ENCODE data around the gene LAYN.

GRCh38 chr11:111575740-111576139, 35.2 kb downstream of the LAYN start:
- no peak for TF ChIP-seq POLR2A (IDR thresholded peaks at IDR 0.05)
- no peak for TF ChIP-seq CTCF (IDR thresholded peaks at IDR 0.05)
- TF ChIP-seq EP300 (IDR thresholded peaks at IDR 0.05): no peak
- no peak for TF ChIP-seq POLR2AphosphoS5 (IDR thresholded peaks at IDR 0.05)

All from gastroesophageal sphincter (tissue), 3 donors.